HG03521 (cell line): Measurements from ENCODE around the gene TRMT112.

ENCODE experiments used
- ATAC-seq: cut with Tn5 transposase; IDR thresholded peaks from one replicate; pipeline ENCODE4 v1.9.1; 2021; ENCODE audit warnings: mild to moderate bottlenecking, moderate library complexity; ENCODE audit not compliant: unreplicated experiment

Gene TRMT112

DNA sequence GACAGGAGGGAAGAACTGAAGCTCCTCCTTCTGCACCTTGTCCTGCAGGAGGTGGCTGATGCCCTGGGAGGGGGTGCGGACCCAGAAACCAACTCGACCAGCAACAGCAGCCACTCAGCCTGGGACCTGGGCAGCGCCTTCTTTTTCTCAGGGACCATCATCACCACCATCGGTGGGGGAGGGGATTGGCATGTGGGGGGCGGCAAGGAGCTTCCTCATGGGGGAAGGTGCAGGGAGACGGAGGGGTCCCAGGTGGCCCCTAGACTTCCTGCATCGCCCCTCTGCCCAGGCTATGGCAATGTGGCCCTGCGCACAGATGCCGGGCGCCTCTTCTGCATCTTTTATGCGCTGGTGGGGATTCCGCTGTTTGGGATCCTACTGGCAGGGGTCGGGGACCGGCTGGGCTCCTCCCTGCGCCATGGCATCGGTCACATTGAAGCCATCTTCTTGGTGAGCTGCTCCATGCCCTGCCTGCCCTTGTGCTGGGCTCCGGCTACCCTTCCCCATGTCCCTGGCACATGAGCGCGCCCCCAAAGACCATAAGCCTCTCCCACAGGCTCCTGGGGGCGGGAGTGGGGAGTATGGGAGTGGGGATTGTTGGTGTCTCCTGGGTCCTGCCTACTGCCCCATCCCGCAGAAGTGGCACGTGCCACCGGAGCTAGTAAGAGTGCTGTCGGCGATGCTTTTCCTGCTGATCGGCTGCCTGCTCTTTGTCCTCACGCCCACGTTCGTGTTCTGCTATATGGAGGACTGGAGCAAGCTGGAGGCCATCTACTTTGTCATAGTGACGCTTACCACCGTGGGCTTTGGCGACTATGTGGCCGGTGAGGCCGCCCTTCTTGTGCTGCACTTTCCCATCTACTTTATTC, 20.3 kb downstream of the TRMT112 start:
- no peak for ATAC-seq

DNA sequence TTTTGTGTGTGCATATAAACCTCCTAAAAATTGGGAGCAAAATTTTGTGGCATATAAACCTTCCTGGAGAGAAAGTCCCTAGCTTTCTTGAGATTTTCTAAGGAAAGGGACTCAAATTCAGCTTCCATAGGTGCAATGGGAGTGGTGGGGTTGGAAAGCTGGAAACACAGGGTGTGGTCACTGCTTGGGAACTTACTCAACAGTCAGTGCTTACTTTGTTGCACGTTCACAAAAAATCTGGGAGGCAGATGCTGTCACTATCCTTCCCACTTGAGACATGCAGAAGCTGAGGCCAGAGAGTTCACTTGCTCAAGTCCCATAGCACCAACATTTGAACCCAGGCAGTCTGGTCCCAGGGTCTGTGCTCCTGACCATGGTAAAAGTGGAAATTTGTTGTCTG, 21.1 kb downstream of the TRMT112 start:
- no peak for ATAC-seq

DNA sequence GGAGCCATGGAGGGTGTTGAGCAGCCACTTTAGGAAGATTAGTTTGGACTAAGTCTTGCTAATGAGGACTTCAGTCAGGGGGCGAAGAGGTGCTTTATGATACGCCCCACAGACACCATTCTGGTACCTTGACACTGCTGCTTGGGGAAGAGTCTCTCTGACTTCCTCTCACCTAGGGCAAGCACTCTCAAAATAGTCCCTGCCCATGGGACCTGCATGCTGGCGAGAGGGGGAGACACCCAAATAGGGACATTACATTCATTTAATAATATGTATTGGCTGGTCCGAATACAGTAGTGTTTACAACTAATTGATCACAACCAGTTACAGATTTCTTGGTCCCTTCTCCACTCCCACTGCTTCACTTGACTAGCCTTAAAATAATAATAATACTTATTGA, 21.6 kb downstream of the TRMT112 start:
- ATAC-seq = no peak

DNA sequence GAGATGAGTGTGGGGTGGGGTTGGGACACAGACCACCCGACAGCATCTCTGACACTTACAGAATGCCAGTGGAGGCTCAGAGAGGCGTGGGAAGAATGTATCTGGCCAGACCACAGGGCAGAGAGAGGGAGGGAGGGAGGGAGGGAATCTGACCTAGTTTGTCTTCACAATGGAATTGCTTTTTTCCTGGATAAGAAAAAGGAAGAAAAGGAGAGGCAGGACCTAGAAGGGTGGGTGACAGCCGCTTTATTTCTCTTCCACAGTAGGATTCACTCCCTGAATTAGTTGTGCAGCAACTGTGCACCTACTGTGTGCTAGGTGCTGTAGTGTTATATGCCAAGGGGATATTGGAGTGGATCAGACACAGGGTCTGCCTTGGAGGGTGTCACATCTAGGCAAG, 22.6 kb downstream of the TRMT112 start:
- no peak for ATAC-seq

DNA sequence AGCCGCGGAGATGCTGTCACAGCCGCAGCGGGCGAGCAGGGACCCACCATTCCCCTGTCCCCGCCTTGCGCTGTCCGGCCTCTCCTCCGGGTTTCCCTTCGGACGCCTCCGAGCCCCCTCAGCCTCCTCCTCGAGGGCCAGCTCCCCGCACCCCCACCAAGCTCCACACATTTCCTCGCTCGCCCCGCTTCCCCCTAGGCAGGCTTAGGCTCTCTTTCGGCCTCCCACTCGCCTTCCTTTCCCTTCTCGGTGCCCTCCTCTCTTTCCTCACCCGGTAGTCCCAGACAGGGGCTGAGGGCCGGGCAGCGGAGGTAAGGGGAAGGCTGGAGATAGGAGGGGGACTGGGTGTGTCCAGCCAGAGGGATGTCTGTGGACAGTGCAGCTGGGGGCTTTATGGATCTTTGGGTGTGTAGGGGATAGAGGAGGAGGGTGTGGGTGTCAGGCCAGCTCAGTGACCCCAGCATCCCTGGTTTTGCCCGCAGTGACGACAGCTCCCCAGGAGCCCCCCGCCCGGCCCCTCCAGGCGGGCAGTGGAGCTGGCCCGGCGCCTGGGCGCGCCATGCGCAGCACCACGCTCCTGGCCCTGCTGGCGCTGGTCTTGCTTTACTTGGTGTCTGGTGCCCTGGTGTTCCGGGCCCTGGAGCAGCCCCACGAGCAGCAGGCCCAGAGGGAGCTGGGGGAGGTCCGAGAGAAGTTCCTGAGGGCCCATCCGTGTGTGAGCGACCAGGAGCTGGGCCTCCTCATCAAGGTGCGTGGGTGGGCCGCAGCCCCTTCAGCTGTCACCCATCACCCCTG, 24.7 kb downstream of the TRMT112 start:
- no peak for ATAC-seq

DNA sequence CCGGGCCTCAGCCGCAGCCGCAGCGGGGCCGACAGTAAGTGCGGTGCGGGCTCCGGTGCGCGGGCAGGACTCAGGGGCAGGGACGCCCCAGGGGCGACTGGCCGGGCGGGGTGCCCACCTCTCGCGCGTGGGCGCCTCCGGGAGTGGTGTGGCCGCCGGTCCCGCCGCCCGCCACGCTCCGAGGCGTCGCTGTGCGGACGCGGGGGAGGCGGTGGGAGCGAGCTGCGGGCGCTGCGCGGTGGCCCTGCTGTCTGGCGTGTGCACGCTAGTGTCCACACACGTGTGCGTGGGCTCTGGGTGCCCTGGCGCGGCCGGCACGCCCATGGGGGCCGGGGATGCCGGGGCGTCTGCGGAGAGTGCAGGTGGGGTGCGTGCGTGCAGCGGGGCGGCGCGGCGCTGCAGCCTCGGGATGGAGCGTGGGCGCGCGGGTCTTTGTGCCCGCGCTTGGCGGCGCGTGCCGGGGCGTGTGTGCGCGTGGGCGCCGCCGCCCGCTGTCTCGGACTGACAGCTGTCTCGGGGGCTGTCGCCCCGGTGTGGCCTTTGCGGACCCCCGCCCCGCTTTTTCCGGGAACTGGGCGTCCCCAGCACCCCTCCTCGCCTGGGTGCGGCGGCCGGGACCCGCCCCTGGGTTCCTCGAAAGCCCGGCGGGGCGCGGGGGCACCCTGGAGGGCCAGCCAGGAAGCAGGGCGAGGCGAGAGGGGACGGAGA, 25.5 kb downstream of the TRMT112 start:
- ATAC-seq = no peak

DNA sequence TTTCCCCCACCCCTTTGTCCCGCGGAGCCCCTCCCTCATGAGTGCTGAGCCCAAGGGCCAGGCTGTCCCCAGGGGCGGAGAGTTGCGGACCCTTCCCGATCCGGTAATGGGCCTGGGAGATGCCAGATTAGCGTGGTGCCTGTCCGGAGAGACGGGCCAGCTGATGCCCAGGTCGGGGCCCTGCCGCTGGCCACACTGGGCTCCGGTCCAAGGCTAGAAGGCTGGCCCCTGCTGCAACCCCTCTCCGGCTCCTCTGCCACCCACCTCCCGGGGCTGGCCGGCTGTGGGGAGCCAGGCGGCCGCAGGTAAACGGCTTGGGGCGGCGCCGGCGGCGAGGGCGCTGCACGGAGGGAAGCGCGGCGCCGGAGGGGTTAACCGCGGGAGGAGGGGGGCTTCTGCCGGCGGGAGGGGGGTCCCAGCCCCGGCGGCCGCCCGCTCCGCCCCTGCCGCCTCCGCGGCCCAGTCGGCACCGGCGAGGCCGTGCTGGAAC, 26.1 kb downstream of the TRMT112 start, which contains the start of gene KCNK4:
Gene KCNK4 (plus strand): TSS at position 41 of the 490 bp plus-strand sequence. CDS start 1,717 bp downstream, outside the sequence.
- no peak for ATAC-seq

DNA sequence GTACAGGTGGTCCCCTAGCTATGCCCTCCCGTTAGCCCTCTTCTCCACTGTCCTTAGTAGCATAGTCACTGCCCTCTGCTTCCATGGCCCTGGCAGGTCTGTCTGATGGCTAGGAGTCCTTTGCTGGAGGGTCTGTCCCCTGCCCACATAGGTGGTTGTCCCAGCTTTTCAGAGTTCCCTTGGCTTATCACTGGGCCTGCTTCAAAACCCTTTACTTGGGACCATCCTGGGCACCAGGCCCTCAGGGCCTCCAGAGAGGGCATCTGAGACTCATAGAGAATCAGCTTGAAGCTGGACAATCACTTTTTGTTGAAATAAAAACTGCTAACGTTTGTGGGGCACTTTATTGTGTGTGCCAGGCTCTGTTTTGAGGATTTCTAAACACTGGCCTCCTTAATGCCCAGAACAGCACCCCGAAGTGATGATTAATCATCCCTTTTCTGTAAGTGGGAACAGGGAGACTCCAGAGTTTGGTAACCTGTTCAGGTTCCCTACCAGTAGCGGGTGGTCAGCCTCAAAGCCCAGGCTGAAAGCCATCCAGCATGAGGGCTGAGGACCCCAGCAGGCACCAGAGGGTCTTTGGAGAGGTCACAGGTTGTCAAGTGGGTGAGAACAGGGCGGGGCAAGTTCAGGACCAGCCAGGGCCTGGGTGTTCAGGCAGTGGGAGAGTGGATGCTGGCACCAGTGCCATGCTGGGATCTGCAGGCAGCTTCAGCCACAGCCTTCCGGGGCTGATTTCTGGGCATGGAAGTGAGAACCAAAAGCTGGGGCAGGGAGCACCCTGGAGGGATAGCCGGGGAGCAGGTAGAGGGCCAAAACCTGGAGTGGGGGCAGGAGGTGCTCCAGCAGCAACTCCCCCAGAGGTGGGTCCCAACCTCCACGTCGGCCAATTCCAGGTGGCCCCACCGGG, 26.8 kb downstream of the TRMT112 start:
- ATAC-seq = no peak

DNA sequence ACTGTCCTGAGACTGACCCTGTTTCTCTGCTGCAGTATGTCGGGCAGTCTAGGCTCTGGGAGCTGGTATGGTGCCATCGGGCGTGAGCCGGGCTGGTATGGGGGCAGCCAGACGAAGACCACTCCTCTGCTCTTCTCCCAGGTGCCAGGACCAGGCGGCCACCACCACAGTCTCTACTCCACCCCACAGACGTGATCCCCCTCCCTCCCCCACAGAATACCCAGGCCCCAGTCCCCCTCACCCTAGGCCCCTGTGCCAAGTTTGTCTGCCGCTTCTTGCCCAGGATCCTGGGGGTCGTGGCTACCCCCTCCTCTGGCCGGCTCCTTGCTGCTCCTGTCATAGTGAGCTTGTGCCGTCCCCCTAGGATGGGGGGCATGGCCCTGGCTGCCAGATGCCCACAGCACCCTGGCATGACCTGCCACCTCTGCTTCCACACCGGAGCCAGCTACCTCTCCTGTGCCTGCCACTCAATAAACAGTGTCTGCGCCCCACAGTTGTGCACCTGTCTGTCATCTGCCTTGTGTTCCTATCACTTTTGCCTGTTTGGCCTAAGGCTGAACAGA, 28.3 kb downstream of the TRMT112 start:
- ATAC-seq = no peak

DNA sequence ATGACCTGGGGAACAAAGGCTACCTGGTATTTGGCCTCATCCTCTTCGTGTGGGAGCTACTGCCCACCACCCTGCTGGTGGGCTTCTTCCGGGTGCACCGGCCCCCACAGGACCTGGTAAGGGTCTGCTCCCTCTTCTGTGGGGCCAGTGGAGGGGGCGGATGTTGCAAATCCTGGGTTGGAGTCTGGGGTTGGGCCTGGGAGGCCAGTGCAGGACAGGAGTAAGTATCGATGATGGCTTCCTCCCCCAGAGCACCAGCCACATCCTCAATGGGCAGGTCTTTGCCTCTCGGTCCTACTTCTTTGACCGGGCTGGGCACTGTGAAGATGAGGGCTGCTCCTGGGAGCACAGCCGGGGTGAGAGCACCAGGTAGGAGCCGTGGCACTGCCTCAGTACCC, 29.0 kb downstream of the TRMT112 start:
- ATAC-seq = no peak

DNA sequence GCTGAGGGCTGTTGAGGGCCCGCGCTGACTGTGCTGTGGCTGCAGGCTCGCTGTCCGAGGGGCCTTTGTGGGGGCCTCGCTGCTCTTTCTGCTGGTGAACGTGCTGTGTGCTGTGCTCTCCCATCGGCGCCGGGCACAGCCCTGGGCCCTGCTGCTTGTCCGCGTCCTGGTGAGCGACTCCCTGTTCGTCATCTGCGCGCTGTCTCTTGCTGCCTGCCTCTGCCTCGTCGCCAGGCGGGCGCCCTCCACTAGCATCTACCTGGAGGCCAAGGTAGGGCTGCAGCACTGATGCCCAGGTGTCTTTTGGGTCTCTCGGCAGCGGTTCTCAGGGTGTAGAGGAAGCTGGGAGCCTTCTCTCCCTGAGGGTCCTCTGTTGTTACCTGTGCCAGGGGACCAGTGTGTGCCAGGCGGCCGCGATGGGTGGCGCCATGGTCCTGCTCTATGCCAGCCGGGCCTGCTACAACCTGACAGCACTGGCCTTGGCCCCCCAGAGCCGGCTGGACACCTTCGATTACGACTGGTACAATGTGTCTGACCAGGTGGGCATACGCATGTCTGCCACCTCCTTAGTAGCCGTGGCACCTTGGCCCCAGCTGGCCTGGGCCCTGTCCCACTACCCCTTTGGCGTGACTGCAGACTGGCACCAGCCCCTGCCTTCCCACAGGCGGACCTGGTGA, 29.5 kb downstream of the TRMT112 start:
- no peak for ATAC-seq

DNA sequence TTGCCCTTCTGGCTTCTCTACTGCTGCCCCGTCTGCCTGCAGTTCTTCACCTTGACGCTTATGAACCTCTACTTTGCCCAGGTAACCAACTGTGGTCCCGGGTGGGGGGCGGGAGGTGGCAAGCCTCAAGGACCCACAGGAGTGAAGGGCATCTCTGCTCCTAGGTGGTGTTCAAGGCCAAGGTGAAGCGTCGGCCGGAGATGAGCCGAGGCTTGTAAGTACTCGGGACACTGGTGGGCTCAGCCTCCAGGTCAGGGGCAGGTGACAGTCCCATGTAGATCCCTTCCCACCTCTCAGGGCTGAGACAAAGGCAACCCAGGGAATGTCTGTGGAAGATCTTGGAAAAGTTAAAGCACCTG, 30.6 kb downstream of the TRMT112 start:
- no peak for ATAC-seq

DNA sequence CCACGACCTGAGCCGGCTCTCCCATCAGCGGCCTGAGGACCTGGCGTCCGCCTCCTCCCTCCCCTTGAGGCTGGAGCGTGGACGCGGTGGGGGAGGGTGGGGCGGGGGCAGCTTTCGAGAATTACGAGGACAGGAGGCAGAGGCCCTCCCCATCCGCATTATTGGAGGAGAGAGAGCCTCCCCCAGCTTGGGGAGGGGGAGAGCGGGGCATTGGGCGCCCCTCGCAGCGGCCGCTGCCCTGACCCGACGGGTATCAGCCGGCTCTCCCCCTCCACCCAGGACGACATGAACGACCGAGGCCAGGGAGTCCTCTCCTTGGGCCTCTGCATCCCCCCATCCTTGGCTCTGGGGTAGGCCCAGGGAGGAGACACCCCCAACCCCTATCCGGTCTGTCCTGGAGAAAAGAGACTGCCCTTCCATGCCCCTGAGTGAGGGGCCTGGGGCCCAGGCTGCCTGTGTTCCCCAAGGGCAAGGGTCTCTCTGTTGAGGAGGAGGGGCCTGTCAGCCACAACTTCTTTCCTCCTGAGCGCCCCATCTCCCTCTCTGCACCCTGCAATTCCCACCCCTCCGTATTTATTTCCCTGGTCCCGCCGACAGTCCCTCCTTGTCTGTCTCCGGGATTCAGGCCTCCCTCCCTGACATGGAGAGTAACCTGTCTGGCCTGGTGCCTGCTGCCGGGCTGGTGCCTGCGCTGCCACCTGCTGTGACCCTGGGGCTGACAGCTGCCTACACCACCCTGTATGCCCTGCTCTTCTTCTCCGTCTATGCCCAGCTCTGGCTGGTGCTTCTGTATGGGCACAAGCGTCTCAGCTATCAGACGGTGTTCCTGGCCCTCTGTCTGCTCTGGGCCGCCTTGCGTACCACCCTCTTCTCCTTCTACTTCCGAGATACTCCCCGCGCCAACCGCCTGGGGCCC, 31.2 kb downstream of the TRMT112 start:
- ATAC-seq = no peak

DNA sequence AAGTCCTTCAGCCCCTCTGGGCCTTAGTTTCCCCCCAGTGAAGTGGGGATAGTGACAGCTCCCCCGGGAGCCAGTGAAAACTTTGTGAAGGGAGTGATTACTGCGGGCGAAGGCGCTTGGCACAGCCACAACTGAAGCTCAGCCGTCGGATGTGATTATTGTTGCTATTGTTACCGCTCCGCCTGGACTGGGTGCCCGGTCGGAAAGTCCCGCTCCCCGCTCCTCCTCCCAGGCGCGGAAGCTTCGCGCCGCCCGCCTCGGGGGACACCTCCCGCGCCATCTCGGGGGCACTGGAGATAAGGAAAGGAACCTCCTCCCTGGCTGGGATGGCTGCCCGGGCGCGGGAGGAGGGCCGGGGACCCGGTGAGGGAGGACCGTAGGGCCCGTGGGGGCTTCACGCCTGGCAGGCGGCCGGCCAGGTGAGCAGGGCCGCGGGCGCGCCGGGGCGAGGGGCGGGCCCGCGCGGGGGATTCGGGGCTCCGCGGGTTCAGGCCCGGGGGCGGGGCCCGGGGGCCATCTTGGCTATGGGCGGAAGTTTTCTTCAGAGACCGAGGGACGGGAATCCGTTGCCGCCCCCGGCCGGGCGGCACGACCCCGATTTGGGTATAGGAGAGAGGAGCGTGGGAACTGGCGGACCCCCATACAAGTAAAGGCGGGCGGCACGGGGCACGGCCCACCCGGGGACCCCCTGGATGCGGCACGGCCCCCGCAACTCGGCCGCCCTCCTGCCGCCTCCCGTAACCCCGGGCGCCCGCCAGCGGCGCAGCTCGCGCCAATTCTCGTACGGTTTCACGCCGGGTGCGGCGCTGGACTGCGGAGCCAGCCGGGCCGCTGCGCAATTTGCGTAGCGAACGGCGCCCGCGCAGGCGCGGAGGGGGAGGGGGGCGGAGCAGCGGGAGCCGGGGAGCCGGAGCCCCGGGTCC, 32.1 kb downstream of the TRMT112 start, which contains the start of gene GPR137:
Gene GPR137 (plus strand): TSS at position 887 of the 923 bp plus-strand sequence. CDS start 677 bp downstream, outside the sequence.
- ATAC-seq = peak; percentile 58

DNA sequence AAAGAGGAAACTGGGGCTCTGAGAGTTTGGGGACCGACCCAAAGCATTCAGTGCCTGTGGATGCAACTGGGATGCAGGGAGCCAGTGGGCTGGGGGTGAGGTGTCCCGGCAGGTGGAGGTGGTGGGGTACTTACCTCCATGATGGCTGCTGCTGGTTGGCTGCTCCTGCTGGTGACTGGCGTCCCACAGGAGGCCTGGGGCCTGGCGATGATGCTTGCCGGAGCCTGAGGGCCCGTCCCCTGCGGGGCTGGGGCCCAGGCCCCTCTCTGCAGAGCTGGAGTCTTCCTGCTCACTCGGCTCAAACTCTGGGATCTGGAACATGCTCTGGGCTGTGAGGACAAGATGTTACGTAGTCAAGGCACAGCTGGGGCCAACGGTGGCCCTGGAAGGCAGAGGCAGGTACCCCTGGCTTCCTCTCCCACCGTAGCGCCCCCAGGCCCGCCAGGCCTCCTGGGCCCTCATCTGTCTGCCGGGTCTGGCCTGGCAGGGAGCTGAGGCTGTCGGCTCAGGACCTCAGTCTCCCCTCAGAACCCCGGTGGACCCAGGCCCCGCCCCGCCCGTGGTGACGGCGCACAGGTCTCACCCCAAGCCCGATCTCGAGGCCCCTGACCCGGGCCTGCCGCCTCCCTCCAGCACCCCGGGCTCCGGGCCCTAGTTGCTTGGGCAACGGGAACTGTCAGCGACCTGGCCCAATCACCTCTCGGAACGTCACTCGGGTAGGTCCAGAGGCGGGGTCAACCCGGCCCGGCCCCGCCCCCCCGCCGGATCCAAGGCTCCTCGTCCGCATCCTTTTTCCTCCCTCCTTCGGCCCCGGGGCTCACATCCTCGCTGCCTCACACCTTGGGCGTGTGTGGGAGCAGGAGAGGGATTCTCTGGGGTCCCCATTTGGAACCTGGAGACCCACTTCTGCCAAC, 33.1 kb downstream of the TRMT112 start, which contains the start of gene BAD:
Gene BAD (minus strand): TSS at position 618 of the 914 bp plus-strand sequence. CDS start 297 bp downstream, at position 321.
- ATAC-seq = peak; percentile 64

DNA sequence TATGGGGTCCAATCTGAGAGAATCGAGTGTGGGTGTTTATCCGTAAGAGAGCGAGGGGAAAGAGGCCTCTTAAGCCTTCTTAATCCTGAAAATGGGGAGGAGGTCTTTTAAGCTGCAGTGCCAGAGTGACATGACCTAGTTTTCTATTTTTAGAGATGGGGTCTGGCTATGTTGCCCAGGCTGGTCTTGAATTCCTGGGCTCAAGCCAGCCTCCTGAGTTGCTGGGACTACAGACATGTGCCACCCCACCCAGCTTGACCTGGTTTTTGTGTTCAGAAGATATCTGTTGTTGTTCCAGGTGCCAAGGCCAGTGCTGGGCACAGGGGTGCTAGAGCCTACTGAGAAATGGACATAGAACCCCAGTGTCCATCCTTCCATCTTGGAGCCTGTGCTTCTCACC, 34.3 kb downstream of the TRMT112 start:
- no peak for ATAC-seq
